HepG2 (cell line): Measurements from ENCODE around the gene ELOVL6. TPM values are rescaled to one million over a fixed set of nuclear protein-coding genes. Genes with fewer than 3 reads are reported as not detected.

Source experiments
- EP300 ChIP-seq, 3 experiments: sonication (generic) in 1 of 3; formaldehyde crosslinking in 1 of 3; IDR thresholded peaks; 2 replicates each; pipeline versions ENCODE4 v1.5.1 to v1.6.1; 2011 to 2020; ENCODE audit warnings: low read depth in 2 of 3, low read length in 2 of 3, borderline replicate concordance in 1 of 3, improper control_type of control experiment in 1 of 3, mild to moderate bottlenecking in 1 of 3, missing genetic modification reagents in 1 of 3, moderate library complexity in 1 of 3
- FOXA1 ChIP-seq, 2 experiments: fragments of 450-650 bp in 1 of 2; sonication (generic) in 1 of 2; formaldehyde crosslinking in 1 of 2; IDR thresholded peaks; 2 replicates each; pipeline versions ENCODE4 v1.4.0 to v1.6.1; 2016 to 2020; ENCODE audit warnings: missing genetic modification reagents in 1 of 2
- FOXO1 ChIP-seq: sonication (generic); formaldehyde crosslinking; IDR thresholded peaks from 2 replicates; pipeline ENCODE4 v1.4.0; 2020; ENCODE audit warnings: missing genetic modification reagents
- GATAD2A ChIP-seq: IDR thresholded peaks from 2 replicates; pipeline ENCODE4 v1.6.1; 2016
- NR2F6 ChIP-seq, 2 experiments: IDR thresholded peaks; 2 replicates each; pipeline ENCODE4 v1.6.1; 2016; ENCODE audit warnings: antibody characterized with exemption in 1 of 2, mild to moderate bottlenecking in 1 of 2
- ONECUT2 ChIP-seq: sonication (generic); formaldehyde crosslinking; IDR thresholded peaks from 2 replicates; pipeline ENCODE4 v1.4.0; 2020; ENCODE audit warnings: missing genetic modification reagents
- PAXIP1 ChIP-seq: sonication (generic); formaldehyde crosslinking; conservative IDR thresholded peaks from 2 replicates; pipeline ENCODE4 v1.4.0; 2020; ENCODE audit warnings: mild to moderate bottlenecking, missing genetic modification reagents, moderate library complexity
- PPARG ChIP-seq: conservative IDR thresholded peaks from 2 replicates; pipeline ENCODE4 v1.6.1; 2016; ENCODE audit warnings: missing biosample characterization, missing genetic modification reagents
- SALL2 ChIP-seq: sonication (generic); formaldehyde crosslinking; IDR thresholded peaks from 2 replicates; pipeline ENCODE4 v1.8.1; 2023; ENCODE audit warnings: mild to moderate bottlenecking, missing genetic modification reagents, inconsistent platforms
- SKI ChIP-seq: fragments of 450-650 bp; IDR thresholded peaks from one replicate; pipeline ENCODE4 v1.6.1; 2018; ENCODE audit warnings: mild to moderate bottlenecking; ENCODE audit not compliant: partially characterized antibody
- SMARCE1 ChIP-seq: fragments of 450-650 bp; IDR thresholded peaks from 2 replicates; pipeline ENCODE4 v1.6.1; 2017; ENCODE audit warnings: borderline replicate concordance
- TCF7 ChIP-seq: sonication (generic); IDR thresholded peaks from 2 replicates; pipeline ENCODE4 v1.6.1; 2016; ENCODE audit warnings: antibody characterized with exemption, low read depth
- TEAD3 ChIP-seq: optimal IDR thresholded peaks from 2 replicates; pipeline ENCODE3; 2016; ENCODE audit warnings: borderline replicate concordance
- TRIM24 ChIP-seq: sonication (generic); formaldehyde crosslinking; IDR thresholded peaks from 2 replicates; pipeline ENCODE4 v1.8.0; 2022; ENCODE audit warnings: mild to moderate bottlenecking, missing genetic modification reagents
- WIZ ChIP-seq: sonication (generic); formaldehyde crosslinking; IDR thresholded peaks from 2 replicates; pipeline ENCODE4 v1.5.1; 2020; ENCODE audit warnings: mild to moderate bottlenecking, missing genetic modification reagents
- ZGPAT ChIP-seq: IDR thresholded peaks from 2 replicates; pipeline ENCODE4 v1.6.1; 2016; ENCODE audit warnings: mild to moderate bottlenecking
- ZNF556 ChIP-seq: sonication (generic); formaldehyde crosslinking; IDR thresholded peaks from 2 replicates; pipeline ENCODE4 v1.4.0; 2020; ENCODE audit warnings: mild to moderate bottlenecking, missing genetic modification reagents, borderline replicate concordance
- ZNF652 ChIP-seq: IDR thresholded peaks from 2 replicates; pipeline ENCODE4 v1.6.1; 2016; ENCODE audit warnings: low read depth, borderline replicate concordance
- polyA plus RNA-seq, 8 experiments: library from polyadenylated mRNA; depleted of rRNA in 3 of 8; stranded (reverse) in 7 of 8; unstranded in 1 of 8; fragments of >200 nt; fragmentation: Illumina TruSeq in 4 of 8; extraction: Trizol in 4 of 8; gene quantifications; 2 replicates each; pipeline versions ENCODE4 v1.2.1 to v1.2.3, GENCODE V29; 2011 to 2016; ENCODE audit warnings: low read depth in 4 of 8, missing spikeins in 1 of 8, mixed read lengths in 1 of 8; ENCODE audit not compliant: insufficient read depth in 1 of 8
- total RNA-seq, 5 experiments: library from RNA; depleted of rRNA; stranded (reverse); fragments of >200 nt; fragmentation: Illumina TruSeq; extraction: Trizol; gene quantifications; 2 replicates each; pipeline ENCODE4 v1.2.3, GENCODE V29; 2016; ENCODE audit warnings: low read depth in 1 of 5
- TF ChIP-seq, protein P1 (sequence below): sonication (generic); formaldehyde crosslinking; IDR thresholded peaks from 2 replicates; pipeline ENCODE4 v1.4.0; 2020; ENCODE audit warnings: missing genetic modification reagents
- TF ChIP-seq, protein P2 (sequence below): sonication (generic); formaldehyde crosslinking; IDR thresholded peaks from 2 replicates; pipeline ENCODE4 v1.4.0; 2020; ENCODE audit warnings: missing genetic modification reagents, borderline replicate concordance

Gene ELOVL6
- total and polyA plus RNA-seq, 2 of the 13 experiments (the other 11 are each of a cell fraction or from before 2014, with no cell fraction given) = 14.1 to 23.2 TPM

- no peak for TF ChIP-seq ZNF556
- TF ChIP-seq ZGPAT (CRISPR knock-in tag) = 0 out of 2 replicates have a peak, but pooled peaks have one; percentile 16
- TF ChIP-seq SKI = peak; percentile 10
- no peak for TF ChIP-seq TRIM24 (CRISPR knock-in tag)
- no peak for TF ChIP-seq SMARCE1
- TF ChIP-seq ZNF652 (CRISPR knock-in tag) = peak; percentile 24; the same call in 1 of the 2 replicates
- TF ChIP-seq FOXA1 (IDR thresholded peaks at IDR 0.05) = no peak
- 0 out of 2 replicates have a peak, but pooled peaks have one; percentile 19 for TF ChIP-seq FOXA1 (CRISPR knock-in tag; IDR thresholded peaks at IDR 0.05)
- peak; percentile 31; the same call in 1 of the 2 replicates for TF ChIP-seq TCF7
- TF ChIP-seq NR2F6 (IDR thresholded peaks at IDR 0.05) = peak; percentile 28; the same call in 1 of the 2 replicates
- TF ChIP-seq NR2F6 (CRISPR knock-in tag; IDR thresholded peaks at IDR 0.05) = 0 out of 2 replicates have a peak, but pooled peaks have one; percentile 21
- TF ChIP-seq, protein P1, sequence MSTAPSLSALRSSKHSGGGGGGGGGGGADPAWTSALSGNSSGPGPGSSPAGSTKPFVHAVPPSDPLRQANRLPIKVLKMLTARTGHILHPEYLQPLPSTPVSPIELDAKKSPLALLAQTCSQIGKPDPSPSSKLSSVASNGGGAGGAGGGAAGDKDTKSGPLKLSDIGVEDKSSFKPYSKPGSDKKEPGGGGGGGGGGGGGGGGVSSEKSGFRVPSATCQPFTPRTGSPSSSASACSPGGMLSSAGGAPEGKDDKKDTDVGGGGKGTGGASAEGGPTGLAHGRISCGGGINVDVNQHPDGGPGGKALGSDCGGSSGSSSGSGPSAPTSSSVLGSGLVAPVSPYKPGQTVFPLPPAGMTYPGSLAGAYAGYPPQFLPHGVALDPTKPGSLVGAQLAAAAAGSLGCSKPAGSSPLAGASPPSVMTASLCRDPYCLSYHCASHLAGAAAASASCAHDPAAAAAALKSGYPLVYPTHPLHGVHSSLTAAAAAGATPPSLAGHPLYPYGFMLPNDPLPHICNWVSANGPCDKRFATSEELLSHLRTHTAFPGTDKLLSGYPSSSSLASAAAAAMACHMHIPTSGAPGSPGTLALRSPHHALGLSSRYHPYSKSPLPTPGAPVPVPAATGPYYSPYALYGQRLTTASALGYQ (CRISPR knock-in tag) = peak; percentile 67; the same call in 1 of the 2 replicates
- TF ChIP-seq PPARG (CRISPR knock-in tag) = peak; percentile 71
- TF ChIP-seq, protein P2, sequence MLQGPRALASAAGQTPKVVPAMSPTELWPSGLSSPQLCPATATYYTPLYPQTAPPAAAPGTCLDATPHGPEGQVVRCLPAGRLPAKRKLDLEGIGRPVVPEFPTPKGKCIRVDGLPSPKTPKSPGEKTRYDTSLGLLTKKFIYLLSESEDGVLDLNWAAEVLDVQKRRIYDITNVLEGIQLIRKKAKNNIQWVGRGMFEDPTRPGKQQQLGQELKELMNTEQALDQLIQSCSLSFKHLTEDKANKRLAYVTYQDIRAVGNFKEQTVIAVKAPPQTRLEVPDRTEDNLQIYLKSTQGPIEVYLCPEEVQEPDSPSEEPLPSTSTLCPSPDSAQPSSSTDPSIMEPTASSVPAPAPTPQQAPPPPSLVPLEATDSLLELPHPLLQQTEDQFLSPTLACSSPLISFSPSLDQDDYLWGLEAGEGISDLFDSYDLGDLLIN (CRISPR knock-in tag) = no peak
- peak; percentile 35; the same call in 1 of the 2 replicates for TF ChIP-seq ONECUT2
- 0 out of 2 replicates have a peak, but pooled peaks have one; percentile 30 for TF ChIP-seq PAXIP1 (CRISPR knock-in tag)
- no peak for TF ChIP-seq FOXO1 (CRISPR knock-in tag)
- TF ChIP-seq TEAD3 (CRISPR knock-in tag) = peak; percentile 66
- TF ChIP-seq GATAD2A (CRISPR knock-in tag) = peak; percentile 67
- no peak for TF ChIP-seq WIZ (CRISPR knock-in tag)
- no peak for TF ChIP-seq SALL2 (CRISPR knock-in tag)
- peak in 1 of 2 experiments; percentile 6; a peak in 1 of 4 replicates for TF ChIP-seq EP300 (IDR thresholded peaks at IDR 0.05; ENCODE audit: low read depth in 2 of 2, low read length in 2 of 2)
- no peak for TF ChIP-seq EP300 (CRISPR knock-in tag; IDR thresholded peaks at IDR 0.05; ENCODE audit: borderline replicate concordance)
Observed at GRCh38 chr4:110132816-110133719, 65.3 kb downstream of the ELOVL6 start (continued).
